Epidermal melanocyte (primary cell): ENCODE measurements around the gene CNTNAP1.
"Not testable (repeated sequence)": the region's sequence is repeated elsewhere in the genome, so short reads cannot be mapped to it uniquely, and the experiment has no call there.

Experiments
- DNase-seq: peaks from one replicate; pipeline ENCODE4 v3.0.0; 2011; ENCODE audit warnings: low spot score; ENCODE audit not compliant: insufficient read length

CNTNAP1 gene

DNA sequence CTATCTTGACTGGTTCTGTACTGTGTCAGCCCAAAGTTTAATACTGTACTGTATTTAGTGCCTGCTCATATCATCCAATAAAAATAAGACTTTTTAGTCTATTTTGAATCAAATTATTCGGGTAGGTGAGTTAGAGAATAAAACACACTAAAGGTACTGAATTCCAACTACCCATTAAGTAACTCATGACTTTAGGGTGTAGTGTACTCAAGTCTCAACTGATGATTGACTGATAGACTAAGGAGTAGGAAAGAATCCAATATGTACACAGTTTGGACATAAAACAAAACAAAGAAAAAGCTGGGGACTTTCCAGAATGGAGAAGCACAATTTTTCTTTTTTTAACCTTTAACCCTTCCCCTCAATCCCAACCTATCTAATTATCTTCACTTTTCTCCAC is 58.4 kb downstream of the CNTNAP1 start:
- no peak for DNase-seq

DNA sequence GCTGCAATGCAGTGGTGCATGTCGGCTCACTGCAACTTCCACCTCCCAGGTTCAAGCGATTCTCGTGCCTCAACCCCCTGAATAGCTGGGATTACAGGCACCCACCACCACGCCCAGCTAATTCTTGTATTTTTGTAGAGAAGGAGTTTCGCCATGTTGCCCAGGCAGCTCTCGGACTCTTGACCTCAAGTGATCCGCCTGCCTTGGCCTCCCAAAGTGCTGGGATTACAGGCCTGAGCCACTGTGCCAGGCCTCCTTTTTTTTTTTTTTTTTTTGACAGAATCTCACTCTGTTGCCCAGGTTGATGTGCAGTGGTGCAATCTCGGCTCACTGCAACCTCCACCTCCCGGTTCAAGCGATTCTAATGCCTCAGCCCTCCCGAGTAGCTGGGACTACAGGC is 60.6 kb downstream of the CNTNAP1 start:
- not testable (repeated sequence) for DNase-seq

DNA sequence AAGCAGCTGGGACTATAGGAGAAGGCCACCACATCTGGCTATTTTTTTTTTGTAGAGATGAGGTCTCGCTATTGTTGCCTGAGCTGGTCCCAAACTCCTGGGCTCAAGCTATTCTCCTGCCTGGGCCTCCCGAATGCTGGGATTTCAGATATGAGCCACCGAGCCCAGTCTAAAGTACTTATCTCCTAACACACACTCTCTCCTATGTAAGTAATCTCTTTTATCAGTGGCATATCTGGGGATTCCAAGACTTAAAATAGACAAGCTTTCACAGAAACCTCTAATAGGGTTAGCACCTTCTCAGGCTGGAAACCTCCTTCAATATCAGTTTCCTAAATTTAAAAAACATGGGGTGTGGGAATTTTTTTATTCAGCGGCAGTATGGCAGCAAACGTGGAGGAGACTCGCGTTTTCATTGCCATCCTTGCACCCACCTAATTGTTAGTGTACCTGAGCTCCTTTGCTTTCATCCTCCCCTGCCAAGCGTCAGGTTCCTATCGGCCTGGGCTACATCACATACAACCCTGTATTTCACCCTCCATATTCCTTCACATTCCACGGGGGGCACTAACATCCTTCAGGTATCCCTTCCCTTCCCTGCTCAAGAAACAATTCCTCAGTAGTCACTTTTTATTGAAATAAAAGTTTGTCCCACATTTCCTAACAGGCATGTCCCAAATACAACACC is 61.4 kb downstream of the CNTNAP1 start:
- DNase-seq = no peak

DNA sequence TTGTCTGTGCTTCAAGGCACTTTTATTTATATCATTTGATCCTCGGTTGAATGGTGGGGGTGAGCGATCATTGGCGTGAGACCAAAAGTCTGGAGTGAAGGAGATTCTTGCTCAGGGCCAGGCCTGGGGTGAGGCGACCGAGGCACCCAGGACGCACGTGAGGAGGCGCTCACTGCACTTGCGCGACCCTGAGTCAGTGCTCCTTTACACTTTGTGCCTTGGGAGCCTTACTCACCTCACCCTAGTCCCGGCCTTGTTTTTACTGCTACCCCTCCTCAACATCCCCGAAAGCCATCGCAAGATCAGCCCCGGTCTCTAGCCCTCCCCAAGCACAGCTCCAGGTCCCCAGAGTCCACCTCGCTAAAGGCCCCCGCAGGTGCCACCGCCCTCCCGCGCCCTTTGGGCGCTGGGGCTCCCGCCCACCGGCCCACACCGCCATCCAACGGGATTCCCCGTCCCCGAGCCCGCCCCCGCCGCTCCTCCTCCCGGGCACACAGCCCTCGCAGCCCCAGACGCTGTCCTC is 62.0 kb downstream of the CNTNAP1 start:
- DNase-seq = peak; percentile 52

DNA sequence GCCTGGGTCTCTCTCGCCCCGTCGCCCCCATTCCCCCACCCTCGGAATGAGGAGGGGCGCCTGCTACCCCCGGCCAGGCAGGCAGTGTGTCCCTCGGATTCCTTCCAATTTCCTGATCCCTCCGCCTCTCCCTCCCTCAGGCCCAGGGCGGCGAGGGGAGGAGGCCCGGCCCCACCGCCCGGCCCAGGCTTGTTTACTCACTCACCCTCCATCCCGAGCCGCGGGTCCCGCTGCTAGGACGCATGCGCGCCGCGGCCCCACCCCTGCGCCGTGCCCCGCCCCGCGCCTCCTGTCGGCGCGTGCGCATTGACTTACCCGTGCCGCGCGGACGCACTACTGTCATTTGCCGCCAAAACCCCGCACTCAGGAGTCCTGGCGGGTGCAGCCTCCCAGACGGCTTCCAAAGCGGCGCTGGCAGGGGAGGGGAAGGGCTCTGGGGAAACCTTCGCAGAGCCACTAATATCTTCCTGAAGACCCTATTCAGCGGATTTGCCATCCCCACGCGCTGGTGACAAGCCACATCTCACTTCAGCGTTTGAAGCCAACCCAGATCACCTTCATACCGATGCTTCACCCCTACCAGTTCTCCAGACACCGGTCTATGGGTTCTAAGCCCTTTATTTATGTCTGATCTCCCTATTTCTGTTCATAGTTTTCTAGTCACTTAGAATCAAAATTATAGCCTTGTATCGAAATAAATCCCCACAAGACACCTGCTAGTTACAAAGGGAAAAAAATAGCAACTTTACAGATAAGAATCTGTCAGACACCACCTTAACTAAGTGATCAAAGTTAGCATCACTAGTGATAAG is 62.7 kb downstream of the CNTNAP1 start, which contains the start of gene EZH1:
Gene EZH1 (minus strand): TSS at position 235 of the 812 bp plus-strand sequence. CDS start 16,099 bp downstream, outside the sequence.
- peak; percentile 99 for DNase-seq

DNA sequence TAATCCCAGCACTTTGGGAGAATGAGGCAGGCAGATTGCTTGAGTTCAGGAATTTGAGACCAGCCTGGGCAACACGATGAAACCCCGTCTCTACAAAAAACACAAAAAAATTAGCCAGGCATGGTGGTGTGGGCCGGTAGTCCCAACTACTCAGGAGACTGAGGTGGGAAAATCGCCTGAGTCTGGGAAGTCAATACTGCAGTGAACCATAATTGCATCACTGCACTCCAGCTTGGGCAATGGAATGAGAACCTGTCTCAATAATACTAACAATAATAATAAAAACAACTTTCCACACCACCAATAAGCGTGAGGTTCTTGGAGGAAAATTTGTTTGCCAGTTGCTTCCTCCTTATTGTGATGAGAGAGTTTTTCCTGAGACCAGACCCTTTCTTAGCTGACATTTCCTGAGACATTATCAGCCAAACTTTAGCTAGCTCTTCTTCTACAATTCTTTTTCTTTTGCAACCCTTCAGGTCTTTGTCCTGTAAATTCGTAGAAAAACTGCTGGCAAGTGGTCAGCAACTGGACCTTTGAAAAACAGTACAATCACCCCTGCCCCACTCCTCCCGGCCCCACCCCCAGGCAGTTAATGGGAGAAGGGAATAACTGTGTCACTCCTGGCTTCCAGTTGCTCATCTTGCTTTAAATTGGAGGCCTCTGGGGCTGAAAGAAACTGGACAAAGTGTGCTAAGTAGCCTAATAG is 66.0 kb downstream of the CNTNAP1 start:
- DNase-seq = no peak

DNA sequence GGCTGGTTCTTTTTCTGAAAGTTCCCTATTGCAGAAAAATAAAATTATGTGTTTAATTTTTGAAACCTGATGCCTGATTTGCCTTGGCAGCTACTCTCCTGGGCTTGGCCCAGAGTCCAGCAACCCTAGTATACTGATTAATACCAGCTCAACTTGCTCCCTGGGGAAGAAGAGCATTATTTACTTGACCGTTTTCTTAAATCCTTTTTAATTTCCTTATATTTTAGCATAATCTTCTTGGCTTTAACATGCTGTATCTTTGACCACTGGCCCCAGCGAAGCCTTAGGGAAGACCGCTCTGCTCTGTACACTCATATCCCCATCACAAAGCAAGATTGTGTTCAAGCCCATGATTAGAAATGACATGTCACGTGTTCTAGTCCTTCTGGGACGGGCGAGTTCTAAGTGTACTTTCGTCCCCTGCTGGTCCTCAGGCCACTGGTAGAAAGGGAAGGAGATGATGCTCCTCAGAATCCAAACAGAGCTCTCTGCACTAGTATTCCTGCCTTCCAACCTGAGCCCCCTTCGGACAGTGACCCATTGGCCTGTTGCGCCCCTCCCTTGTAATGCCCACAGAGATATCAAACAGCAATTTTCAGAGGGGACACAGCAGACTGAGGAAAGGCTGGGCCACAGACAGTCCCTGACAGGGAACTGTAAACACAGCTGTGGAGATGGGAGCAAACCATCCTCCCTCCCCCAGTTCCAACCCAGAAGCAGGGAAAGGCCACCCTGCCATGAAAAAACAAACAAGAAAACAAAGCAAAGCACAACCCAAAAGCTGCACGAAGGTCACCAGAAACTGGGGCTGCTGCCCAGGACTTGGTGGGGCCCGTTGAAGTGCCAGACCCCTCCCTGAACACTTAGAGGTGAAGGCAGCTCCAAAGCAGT is 66.8 kb downstream of the CNTNAP1 start:
- DNase-seq = no peak
